ENCODE results near the gene TSC22D3.
"Not testable (repeated sequence)": the region's sequence is repeated elsewhere in the genome, so short reads cannot be mapped to it uniquely, and the experiment has no call there.

The TSC22D3 gene

GRCh38 chrX:107711521-107712181 lies 63.9 kb downstream of the TSC22D3 start:
- DNase-seq, result no peak

DNA sequence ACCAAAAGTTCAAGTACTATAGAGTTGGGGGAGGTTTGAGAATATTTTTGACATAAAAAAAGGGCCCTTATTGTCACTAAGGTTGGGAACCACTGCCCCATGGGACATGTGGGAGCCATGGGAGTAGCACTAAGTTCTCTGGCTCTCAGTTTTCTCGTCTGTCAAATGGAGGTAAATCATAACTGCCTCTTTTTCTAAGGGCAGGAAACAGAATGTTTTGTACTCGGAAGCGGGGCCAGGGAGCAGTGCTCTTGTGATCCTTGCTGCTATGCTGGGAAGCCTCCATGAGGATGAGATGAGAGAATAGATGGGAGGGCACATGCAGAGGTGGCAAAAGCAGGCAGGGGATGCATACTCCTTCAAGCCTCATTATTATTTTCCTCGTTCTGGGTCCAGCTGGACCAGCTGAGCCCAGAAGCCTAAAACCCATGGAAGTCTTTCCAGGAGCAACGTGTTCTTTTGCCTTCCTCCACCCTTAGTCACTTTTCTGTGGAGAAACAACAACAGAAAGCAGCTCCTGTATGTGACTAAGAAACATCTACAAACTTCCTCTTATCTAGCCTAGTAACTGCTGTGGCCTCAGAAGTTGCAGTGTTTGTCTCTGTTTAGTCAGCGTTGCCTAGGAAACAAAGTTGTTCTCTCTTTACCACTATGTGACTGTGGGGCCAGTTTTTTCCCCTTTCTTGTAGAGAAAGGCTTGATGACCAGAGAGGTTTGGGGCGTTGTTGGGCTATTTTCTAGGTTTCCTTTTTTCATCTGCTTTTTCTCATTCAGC lies 64.8 kb downstream of the TSC22D3 start:
- DNase-seq, result peak; percentile 35

DNA sequence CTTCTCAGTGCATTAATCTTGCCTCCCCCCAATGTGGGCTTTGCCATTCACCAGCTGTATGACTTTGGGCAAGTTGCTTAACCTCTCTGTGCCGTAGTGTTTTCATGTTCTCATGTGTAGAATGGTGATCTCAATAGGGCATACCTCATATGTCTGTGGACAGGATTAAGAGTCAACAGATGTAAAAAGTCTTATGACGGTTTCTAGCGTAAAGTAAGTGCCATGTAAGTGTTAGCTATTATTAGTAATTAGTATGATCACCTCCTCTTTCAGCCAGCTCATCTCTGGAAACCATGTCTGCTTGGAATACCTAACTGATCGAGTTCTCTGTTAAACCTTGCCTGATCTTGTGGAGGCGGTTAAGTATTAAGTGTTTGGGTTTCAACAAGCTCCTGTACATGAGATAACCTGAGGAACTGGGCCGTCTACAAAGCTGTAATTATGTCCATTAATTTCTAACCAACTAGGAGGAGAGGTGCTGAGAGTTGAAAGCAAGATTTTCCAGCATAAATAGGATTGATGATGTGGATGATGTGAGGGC lies 66.3 kb downstream of the TSC22D3 start:
- DNase-seq, result no peak

DNA sequence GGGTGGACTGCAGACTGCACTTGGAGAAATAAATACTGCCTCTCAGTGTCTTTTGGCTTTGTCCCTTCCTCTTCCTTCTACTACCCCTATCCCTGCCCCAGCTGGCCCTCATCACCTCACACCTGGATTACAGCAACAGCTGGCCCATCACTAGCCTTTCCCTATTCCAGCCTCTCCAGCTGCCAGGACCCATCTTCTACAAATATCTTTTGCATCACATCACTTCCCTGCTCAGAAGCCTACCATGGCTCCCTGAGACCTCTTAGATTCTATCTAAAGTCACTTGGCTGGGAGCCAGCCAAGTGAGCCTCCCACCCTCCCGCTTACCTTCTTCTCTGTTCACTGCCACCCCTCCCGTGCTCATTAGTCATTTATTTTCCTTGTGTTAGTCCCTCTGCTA lies 66.8 kb downstream of the TSC22D3 start:
- no peak for DNase-seq

- no peak for DNase-seq
These were observed 67.7 kb downstream of the TSC22D3 start for GRCh38 chrX:107707866-107708265.

DNA sequence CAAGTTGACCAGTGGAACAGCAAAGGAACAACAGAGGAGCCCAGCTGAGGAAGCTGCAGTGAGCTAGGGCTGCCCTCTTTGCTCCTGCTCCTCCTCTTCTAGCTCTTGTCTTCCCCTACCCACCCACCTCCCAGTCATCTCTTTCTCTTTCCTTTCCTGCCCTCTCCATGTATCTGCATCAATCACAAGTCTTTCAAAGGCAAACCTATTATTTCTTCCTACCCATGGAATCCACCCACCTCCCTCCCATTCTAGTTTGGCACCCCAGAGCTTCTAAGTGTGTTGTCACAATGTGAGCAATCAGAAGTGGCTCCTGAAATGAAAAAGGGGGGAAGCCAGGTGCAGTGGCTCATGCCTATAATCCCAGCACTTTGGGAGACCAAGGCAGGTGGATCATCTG lies 69.3 kb downstream of the TSC22D3 start:
- DNase-seq, result no peak

GRCh38 chrX:107704587-107704986 lies 71.0 kb downstream of the TSC22D3 start:
- no peak for DNase-seq

- DNase-seq, result no peak
These were observed 71.4 kb downstream of the TSC22D3 start for GRCh38 chrX:107704181-107704580.

DNA sequence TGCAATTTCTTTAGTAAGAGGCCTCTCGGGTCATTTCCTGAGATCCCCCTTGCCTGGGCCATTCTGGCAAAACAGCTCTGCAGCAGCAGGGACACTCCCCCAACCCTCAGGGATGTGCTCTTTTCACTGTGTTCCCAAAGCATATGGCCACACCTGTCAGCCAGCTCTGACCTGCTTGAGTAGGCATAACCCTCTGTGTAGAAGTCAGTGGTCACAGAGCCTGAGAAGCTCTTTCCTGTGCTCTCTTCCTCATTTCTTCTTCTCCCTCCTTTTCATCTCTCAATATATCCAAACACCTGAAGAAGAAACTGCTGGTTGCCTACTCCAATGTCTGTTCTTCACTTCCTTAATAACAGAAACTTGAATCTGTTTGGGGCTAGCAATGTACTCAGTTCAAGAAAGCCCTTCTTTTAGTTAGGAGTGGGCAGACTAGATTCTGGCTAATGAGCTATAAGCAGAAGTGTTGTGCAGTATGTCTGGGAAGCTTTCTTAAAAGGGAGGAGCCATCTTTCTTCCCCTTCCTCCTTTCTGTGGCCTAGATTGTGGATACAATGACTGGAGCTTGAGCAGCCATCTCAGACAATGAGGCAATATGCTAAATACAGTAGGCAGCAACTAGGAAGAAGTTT lies 74.0 kb downstream of the TSC22D3 start:
- no peak for DNase-seq

GRCh38 chrX:107700790-107701189 lies 74.8 kb downstream of the TSC22D3 start:
- DNase-seq, result no peak

GRCh38 chrX:107700317-107700774 lies 75.2 kb downstream of the TSC22D3 start:
- DNase-seq, result no peak

DNA sequence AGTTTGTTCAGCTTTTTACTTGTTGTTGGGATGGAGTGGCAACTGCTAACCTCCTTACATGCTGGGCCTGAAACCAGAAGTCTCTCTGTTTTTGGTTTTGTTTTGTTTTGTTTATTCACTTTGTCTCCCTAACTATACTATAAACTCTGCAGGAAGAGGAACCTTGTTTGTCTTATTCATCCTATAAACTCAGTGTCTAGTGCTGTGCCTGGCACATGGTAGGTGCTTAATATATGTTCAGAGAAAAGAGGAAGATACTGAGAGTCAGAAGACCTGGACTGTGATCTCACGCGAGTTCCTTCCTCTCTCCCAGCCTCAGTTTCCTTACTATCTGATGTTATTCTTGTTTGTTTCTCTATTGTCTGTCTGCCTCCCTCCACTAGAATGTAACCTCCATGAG lies 76.0 kb downstream of the TSC22D3 start:
- no peak for DNase-seq

DNA sequence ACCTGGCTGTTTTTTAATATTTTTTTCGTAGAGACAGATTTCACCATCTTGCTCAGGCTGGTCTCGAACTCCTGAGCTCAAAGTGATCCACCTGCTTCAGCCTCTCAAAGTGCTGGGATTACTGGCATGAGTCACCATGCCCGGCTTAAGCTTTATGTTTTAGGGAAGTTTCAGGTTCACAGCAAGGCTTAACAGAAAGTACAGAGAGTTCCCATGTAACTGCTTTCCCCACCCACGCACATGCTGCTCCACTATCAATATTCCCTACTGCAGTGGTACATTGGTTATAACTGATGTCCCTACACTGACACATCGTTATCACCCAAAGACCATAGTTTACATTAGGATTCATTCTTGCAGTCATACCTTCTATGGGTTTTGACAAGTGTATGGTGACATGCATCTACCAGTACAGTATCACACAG lies 84.6 kb downstream of the TSC22D3 start:
- DNase-seq, result no peak

- DNase-seq, result no peak
These were observed 88.1 kb downstream of the TSC22D3 start for GRCh38 chrX:107687445-107687844.

GRCh38 chrX:107686792-107687191 lies 88.8 kb downstream of the TSC22D3 start:
- DNase-seq, result no peak

GRCh38 chrX:107686026-107686425 lies 89.6 kb downstream of the TSC22D3 start:
- DNase-seq, result no peak

- not testable (repeated sequence) for DNase-seq
These were observed 90.0 kb downstream of the TSC22D3 start for GRCh38 chrX:107685586-107685985.

DNA sequence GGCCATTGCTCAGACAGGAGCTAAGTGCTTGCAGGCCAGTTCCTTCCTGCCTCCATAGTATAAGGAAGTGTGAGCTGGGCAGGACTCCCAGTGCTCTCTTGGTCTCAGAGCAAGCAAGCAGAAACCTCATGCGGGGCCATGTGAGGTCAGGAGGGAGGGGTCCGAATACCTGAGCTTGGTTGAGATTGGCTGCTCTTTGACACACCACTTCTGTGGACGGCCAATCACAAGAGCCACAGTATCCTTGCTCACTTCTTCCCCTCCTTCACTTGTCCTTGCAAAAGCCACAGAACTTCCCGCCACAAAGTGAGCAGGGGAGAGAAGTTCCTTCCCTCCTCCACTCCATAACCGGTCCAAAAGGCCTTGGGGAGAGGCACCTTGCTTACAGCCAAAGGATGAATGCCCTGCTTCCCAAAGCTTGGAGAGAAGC lies 90.6 kb downstream of the TSC22D3 start:
- DNase-seq, result no peak

DNA sequence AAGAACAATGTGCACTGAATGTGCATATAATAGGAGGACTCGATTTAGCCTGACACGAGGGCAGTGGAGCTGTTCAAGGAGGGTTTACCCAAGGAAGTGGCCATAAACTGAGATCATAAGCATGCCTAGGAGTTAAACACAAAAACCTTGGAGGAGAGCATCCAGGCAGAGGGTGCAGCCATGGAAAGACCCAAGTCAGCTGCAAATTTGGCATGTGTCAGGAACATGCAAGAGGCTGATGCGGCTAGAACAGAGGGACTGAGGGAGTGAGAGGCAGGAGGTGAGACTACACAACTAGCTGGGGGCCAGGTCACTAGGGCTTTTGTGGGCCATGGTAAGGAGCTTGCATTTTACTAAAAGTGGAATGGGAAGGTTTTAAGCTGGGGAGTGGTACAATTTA lies 91.7 kb downstream of the TSC22D3 start:
- no peak for DNase-seq

- no peak for DNase-seq
These were observed 92.3 kb downstream of the TSC22D3 start for GRCh38 chrX:107683124-107683895.

- no peak for DNase-seq
These were observed 93.3 kb downstream of the TSC22D3 start for GRCh38 chrX:107682256-107682655.

- DNase-seq, result peak; percentile 70
These were observed 96.4 kb downstream of the TSC22D3 start for GRCh38 chrX:107678957-107679740.
